Measurements from ENCODE around the gene RAMACL.

- TF ChIP-seq EZH2 (IDR thresholded peaks at IDR 0.05; ENCODE audit: borderline replicate concordance, low read length): no peak
- TF ChIP-seq, protein P1, sequence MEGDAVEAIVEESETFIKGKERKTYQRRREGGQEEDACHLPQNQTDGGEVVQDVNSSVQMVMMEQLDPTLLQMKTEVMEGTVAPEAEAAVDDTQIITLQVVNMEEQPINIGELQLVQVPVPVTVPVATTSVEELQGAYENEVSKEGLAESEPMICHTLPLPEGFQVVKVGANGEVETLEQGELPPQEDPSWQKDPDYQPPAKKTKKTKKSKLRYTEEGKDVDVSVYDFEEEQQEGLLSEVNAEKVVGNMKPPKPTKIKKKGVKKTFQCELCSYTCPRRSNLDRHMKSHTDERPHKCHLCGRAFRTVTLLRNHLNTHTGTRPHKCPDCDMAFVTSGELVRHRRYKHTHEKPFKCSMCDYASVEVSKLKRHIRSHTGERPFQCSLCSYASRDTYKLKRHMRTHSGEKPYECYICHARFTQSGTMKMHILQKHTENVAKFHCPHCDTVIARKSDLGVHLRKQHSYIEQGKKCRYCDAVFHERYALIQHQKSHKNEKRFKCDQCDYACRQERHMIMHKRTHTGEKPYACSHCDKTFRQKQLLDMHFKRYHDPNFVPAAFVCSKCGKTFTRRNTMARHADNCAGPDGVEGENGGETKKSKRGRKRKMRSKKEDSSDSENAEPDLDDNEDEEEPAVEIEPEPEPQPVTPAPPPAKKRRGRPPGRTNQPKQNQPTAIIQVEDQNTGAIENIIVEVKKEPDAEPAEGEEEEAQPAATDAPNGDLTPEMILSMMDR (IDR thresholded peaks at IDR 0.05; ENCODE audit: low read length): no peak
Observed at GRCh38 chr6:166586424-166587156, at the start of gene RAMACL.

All from OCI-LY1 (cell line).